HepG2 (cell line): ENCODE measurements around the gene CDK9. TPM values are rescaled to one million over a fixed set of nuclear protein-coding genes. Genes with fewer than 3 reads are reported as not detected.

Source experiments
- ELF3 ChIP-seq: IDR thresholded peaks from 2 replicates; pipeline ENCODE4 v1.6.1; 2016; ENCODE audit warnings: missing genetic modification reagents, missing compliant biosample characterization
- GABPB1 ChIP-seq: IDR thresholded peaks from 2 replicates; pipeline ENCODE4 v1.6.1; 2016; ENCODE audit warnings: mild to moderate bottlenecking, missing genetic modification reagents, moderate library complexity, missing compliant biosample characterization
- GATAD1 ChIP-seq: IDR thresholded peaks from 2 replicates; pipeline ENCODE4 v1.6.1; 2016; ENCODE audit warnings: missing genetic modification reagents, missing compliant biosample characterization
- HDAC6 ChIP-seq: fragments of 200-600 bp; sonication (generic); IDR thresholded peaks from 2 replicates; pipeline ENCODE4 v1.7.0; 2017; ENCODE audit warnings: mild to moderate bottlenecking, antibody characterized with exemption, low read length, low read depth
- JDP2 ChIP-seq: sonication (generic); formaldehyde crosslinking; IDR thresholded peaks from 2 replicates; pipeline ENCODE4 v1.8.1; 2022; ENCODE audit warnings: missing genetic modification reagents, borderline replicate concordance
- MAFF ChIP-seq: IDR thresholded peaks from 2 replicates; pipeline ENCODE4 v1.6.1; 2011; ENCODE audit warnings: low read depth, low read length, improper control_type of control experiment
- PCBP1 ChIP-seq: fragments of 200-400 bp; formaldehyde crosslinking; IDR thresholded peaks from 2 replicates; pipeline ENCODE4 v1.6.1; 2017; ENCODE audit warnings: mild to moderate bottlenecking, low read depth, low read length, borderline replicate concordance
- PHF8 ChIP-seq: sonication (generic); formaldehyde crosslinking; IDR thresholded peaks from 2 replicates; pipeline ENCODE4 v1.5.0; 2020; ENCODE audit warnings: missing genetic modification reagents
- RAD21 ChIP-seq: fragments of 450-650 bp; formaldehyde crosslinking; IDR thresholded peaks from 2 replicates; pipeline ENCODE4 v1.5.0; 2020; ENCODE audit warnings: mild to moderate bottlenecking
- SATB2 ChIP-seq: sonication (generic); formaldehyde crosslinking; IDR thresholded peaks from 2 replicates; pipeline ENCODE4 v1.5.0; 2020; ENCODE audit warnings: missing genetic modification reagents
- SIN3A ChIP-seq: IDR thresholded peaks from 2 replicates; pipeline ENCODE4 v1.6.1; 2011; ENCODE audit warnings: low read depth, mild to moderate bottlenecking, control low read depth, low read length, borderline replicate concordance
- SIN3B ChIP-seq: fragments of 150-350 bp; IDR thresholded peaks from 2 replicates; pipeline ENCODE4 v1.6.1; 2014; ENCODE audit warnings: low read length
- SMAD1 ChIP-seq: sonication (generic); formaldehyde crosslinking; IDR thresholded peaks from 2 replicates; pipeline ENCODE4 v1.4.0; 2020; ENCODE audit warnings: missing genetic modification reagents, low read depth, mild to moderate bottlenecking, borderline replicate concordance
- SRSF4 ChIP-seq: fragments of 200-400 bp; formaldehyde crosslinking; IDR thresholded peaks from one replicate; pipeline ENCODE4 v1.6.1; 2018; ENCODE audit warnings: mild to moderate bottlenecking, low read depth, low read length, moderate library complexity; ENCODE audit not compliant: poor library complexity, severe bottlenecking
- TBX2 ChIP-seq: sonication (generic); formaldehyde crosslinking; IDR thresholded peaks from 2 replicates; pipeline ENCODE4 v1.5.0; 2020; ENCODE audit warnings: missing genetic modification reagents, mild to moderate bottlenecking, borderline replicate concordance
- TCF12 ChIP-seq, 2 experiments: fragments of 450-650 bp in 1 of 2; sonication (generic) in 1 of 2; formaldehyde crosslinking in 1 of 2; IDR thresholded peaks; 2 replicates each; pipeline versions ENCODE4 v1.6.1 to v1.8.0; 2017 to 2022; ENCODE audit warnings: antibody characterized with exemption in 1 of 2, mild to moderate bottlenecking in 1 of 2, missing genetic modification reagents in 1 of 2, moderate library complexity in 1 of 2
- ZBTB1 ChIP-seq: sonication (generic); formaldehyde crosslinking; IDR thresholded peaks from 2 replicates; pipeline ENCODE4 v1.4.0; 2020; ENCODE audit warnings: missing genetic modification reagents, borderline replicate concordance
- ZBTB38 ChIP-seq: sonication (generic); formaldehyde crosslinking; IDR thresholded peaks from 2 replicates; pipeline ENCODE4 v1.5.1; 2020; ENCODE audit warnings: mild to moderate bottlenecking, missing genetic modification reagents
- ZBTB7A ChIP-seq: sonication (generic); formaldehyde crosslinking; IDR thresholded peaks from 2 replicates; pipeline ENCODE4 v1.8.0; 2022; ENCODE audit warnings: mild to moderate bottlenecking, missing genetic modification reagents
- ZFP37 ChIP-seq: sonication (generic); formaldehyde crosslinking; IDR thresholded peaks from 2 replicates; pipeline ENCODE4 v1.4.0; 2020; ENCODE audit warnings: missing genetic modification reagents, borderline replicate concordance
- ZNF326 ChIP-seq: sonication (generic); formaldehyde crosslinking; IDR thresholded peaks from 2 replicates; pipeline ENCODE4 v1.4.0; 2020; ENCODE audit warnings: missing genetic modification reagents, borderline replicate concordance
- ZNF569 ChIP-seq: sonication (generic); formaldehyde crosslinking; IDR thresholded peaks from 2 replicates; pipeline ENCODE4 v1.5.0; 2020; ENCODE audit warnings: mild to moderate bottlenecking, missing genetic modification reagents, moderate library complexity, borderline replicate concordance
- ZNF572 ChIP-seq: sonication (generic); formaldehyde crosslinking; IDR thresholded peaks from 2 replicates; pipeline ENCODE4 v1.5.1; 2020; ENCODE audit warnings: mild to moderate bottlenecking, missing genetic modification reagents
- polyA plus RNA-seq, 8 experiments: library from polyadenylated mRNA; depleted of rRNA in 3 of 8; stranded (reverse) in 7 of 8; unstranded in 1 of 8; fragments of >200 nt; fragmentation: Illumina TruSeq in 4 of 8; extraction: Trizol in 4 of 8; gene quantifications; 2 replicates each; pipeline versions ENCODE4 v1.2.1 to v1.2.3, GENCODE V29; 2011 to 2016; ENCODE audit warnings: low read depth in 4 of 8, missing spikeins in 1 of 8, mixed read lengths in 1 of 8; ENCODE audit not compliant: insufficient read depth in 1 of 8
- total RNA-seq, 5 experiments: library from RNA; depleted of rRNA; stranded (reverse); fragments of >200 nt; fragmentation: Illumina TruSeq; extraction: Trizol; gene quantifications; 2 replicates each; pipeline ENCODE4 v1.2.3, GENCODE V29; 2016; ENCODE audit warnings: low read depth in 1 of 5
- TF ChIP-seq, protein P1 (sequence below): sonication (generic); formaldehyde crosslinking; IDR thresholded peaks from 2 replicates; pipeline ENCODE4 v1.8.0; 2022; ENCODE audit warnings: missing genetic modification reagents, low read depth, mild to moderate bottlenecking, borderline replicate concordance
- TF ChIP-seq, protein P2 (sequence below): sonication (generic); formaldehyde crosslinking; IDR thresholded peaks from 2 replicates; pipeline ENCODE4 v1.4.0; 2020; ENCODE audit warnings: mild to moderate bottlenecking, missing genetic modification reagents

Gene CDK9
- total and polyA plus RNA-seq, 2 of the 13 experiments (the other 11 are each of a cell fraction or from before 2014, with no cell fraction given), result 16.8 to 21.5 TPM

DNA sequence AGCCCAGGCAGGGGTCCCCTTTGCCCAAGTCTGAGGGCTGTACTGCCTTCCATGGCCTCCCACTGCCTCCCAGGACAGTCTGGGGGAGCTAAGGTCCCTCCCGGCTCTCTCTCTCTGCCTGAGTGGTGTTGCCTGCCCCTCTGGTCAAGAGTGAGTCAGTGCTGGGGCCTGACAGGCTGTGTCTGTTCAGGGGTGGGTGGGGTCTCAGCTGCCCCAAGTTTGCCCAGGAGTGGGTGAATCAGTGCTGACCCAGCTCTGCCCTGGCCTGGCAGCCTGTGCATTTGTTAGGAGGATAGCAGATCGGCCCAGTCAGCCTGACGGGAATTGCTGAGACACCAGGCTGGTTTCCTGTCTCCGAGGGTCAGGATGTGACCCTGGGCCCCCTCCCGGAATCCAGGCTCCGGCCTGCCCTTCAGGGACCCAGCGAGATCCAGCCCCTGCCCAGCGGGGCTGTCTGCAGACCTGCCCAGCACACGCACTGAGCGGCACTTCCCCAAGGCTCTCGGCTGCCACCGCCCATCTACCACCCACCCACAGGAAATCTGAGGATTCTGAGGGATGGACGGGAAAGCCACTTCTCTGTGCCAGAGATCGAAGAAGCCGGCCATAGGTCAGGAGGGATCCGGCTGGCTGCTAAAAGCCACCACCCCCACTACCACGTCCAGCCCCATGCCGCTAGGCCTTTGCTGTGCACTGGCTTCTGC lies 52.7 kb downstream of the CDK9 start (continued):
- TF ChIP-seq ZNF569 (no peak), TBX2 (CRISPR knock-in tag) (no peak), SIN3B (no peak), ELF3 (CRISPR knock-in tag) (peak; percentile 53), TCF12 (IDR thresholded peaks at IDR 0.05) (no peak), TCF12 (CRISPR knock-in tag; IDR thresholded peaks at IDR 0.05) (no peak), GABPB1 (CRISPR knock-in tag) (peak; percentile 61; the same call in 1 of the 2 replicates), GATAD1 (CRISPR knock-in tag) (0 out of 2 replicates have a peak, but pooled peaks have one; percentile 25), RAD21 (0 out of 2 replicates have a peak, but pooled peaks have one; percentile 11), SATB2 (CRISPR knock-in tag) (no peak), ZNF326 (no peak), HDAC6 (no peak), ZNF572 (CRISPR knock-in tag) (no peak), MAFF (no peak), JDP2 (CRISPR knock-in tag) (no peak), ZFP37 (CRISPR knock-in tag) (no peak), PHF8 (CRISPR knock-in tag) (peak; percentile 30; the same call in 1 of the 2 replicates), SIN3A (no peak), SMAD1 (no peak), ZBTB7A (CRISPR knock-in tag) (0 out of 2 replicates have a peak, but pooled peaks have one; percentile 36), PCBP1 (no peak), ZBTB38 (peak; percentile 56; the same call in 1 of the 2 replicates), ZBTB1 (CRISPR knock-in tag) (no peak), SRSF4 (no peak)
- TF ChIP-seq, protein P1, sequence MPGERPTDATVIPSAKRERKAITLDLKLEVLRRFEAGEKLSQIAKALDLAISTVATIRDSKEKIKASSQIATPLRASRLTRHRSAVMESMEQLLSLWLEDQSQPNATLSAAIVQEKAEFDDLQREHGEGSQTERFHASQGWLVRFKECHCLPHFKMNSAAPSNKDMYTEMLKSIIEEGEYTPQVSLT (CRISPR knock-in tag), result no peak
- TF ChIP-seq, protein P2, sequence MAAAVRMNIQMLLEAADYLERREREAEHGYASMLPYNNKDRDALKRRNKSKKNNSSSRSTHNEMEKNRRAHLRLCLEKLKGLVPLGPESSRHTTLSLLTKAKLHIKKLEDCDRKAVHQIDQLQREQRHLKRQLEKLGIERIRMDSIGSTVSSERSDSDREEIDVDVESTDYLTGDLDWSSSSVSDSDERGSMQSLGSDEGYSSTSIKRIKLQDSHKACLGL (CRISPR knock-in tag), result no peak
